SW480 (cell line): ENCODE data around the gene ZNF569.
"Not testable (repeated sequence)": the region's sequence is repeated elsewhere in the genome, so short reads cannot be mapped to it uniquely, and the experiment has no call there.

ENCODE experiments used
- DNase-seq: peaks from one replicate; pipeline ENCODE4 v3.0.0-alpha.2; 2016; ENCODE audit warnings: low spot score

Gene ZNF569

GRCh38 chr19:37466798-37467607 lies at the start of gene ZNF569:
TSS of gene ZNF569 (minus strand) at chr19:37467444. CDS start at chr19:37444921, 22,523 bp downstream.
- DNase-seq = peak; percentile 88

DNA sequence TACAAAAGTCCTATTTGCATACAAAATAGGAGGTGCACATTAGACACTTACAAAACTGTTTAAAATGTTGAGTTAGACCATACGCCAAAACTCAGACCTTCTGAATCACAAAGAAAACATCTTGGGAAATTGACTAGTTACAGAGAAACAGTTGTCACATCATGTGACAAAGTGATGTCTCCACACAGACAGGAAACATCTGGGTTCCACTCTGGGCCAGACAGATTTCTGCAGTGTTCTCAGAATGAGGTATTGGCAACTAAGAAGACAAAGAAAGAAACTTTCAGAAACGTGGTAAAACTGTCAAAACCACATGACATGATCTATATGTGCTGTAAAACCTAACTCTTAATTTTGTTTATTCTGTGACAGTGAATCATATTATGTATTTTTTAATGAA lies 46.2 kb upstream of the ZNF569 start:
- DNase-seq = no peak

DNA sequence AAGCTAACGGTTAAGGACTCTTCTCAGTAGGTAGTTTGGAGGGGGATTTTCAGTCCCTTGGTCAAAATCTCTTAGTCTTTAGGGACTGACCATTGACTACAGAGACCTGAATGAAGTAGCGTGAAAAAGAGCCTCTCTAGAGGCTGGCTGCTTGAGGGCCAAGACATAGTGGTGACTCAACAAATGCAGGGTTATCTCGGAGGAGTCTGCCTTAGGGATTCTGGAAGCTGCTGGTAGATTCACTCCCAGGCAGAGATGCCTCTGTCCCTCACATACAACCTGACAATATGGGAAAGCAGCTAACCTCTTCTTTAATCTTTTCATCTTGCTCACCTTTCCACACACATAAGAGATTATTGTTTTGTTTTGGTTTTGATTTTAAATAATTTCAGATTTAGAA lies 44.6 kb upstream of the ZNF569 start:
- DNase-seq = no peak

DNA sequence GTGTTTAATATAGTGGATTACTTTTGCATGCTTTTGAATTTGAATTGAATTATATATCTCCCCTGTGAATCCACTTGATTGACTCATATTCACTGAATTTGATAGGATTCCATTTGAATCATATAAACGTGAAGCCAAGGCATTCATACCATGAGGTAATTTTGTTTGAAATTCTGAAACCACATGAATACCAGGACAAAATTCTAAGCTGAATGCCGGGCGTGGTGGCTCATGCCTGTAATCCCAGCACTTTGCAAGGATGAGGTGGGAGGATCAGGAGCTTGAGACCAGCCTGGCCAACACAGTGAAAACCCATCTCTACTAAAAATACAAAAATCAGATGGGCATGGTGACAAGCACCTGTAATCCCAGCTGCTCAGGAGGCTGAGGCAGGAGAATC lies 43.9 kb upstream of the ZNF569 start:
- no peak for DNase-seq

DNA sequence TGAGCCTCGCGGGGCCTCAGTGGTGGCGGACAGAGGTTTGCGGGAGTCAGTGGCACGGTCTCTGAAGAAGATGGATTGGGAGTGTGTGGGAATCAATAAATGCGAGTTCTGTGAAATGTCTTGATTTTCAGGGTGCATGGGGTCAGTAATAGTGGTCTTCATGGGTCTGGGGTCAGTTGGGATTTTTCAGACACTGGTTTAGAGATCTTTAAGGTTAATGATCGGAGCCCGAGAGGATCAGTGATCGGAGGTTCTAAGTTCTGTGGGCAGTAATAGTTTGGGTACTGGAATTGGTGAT lies 39.9 kb upstream of the ZNF569 start:
- no peak for DNase-seq

- DNase-seq = no peak
Observed at GRCh38 chr19:37506387-37507166, 39.3 kb upstream of the ZNF569 start, which contains the start of gene ZNF793. TSS of gene ZNF793 (plus strand) at chr19:37506939. CDS start at chr19:37523440, 16,501 bp downstream.

DNA sequence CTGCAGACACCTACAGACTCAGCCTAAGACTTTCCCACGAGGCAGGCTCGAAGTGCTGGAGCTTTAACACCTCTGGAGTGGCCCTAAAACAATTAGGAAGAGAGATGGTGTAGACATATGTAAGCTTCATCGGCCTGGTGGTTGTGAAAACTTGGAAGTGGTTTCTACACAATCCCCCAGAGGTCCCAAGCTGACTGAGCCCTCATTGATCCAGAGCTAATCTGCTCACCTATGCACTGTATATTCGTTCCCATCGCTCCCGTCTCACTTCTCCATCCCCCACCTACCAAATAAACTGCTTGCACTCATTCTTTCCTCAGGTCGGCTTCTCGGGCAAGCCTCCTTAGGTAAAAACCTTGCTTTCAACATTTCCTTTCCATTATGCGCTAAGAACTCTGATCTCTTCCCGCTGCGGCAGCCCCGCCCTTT lies 38.7 kb upstream of the ZNF569 start:
- no peak for DNase-seq

- no peak for DNase-seq
Observed at GRCh38 chr19:37492213-37492612, 25.0 kb upstream of the ZNF569 start.

DNA sequence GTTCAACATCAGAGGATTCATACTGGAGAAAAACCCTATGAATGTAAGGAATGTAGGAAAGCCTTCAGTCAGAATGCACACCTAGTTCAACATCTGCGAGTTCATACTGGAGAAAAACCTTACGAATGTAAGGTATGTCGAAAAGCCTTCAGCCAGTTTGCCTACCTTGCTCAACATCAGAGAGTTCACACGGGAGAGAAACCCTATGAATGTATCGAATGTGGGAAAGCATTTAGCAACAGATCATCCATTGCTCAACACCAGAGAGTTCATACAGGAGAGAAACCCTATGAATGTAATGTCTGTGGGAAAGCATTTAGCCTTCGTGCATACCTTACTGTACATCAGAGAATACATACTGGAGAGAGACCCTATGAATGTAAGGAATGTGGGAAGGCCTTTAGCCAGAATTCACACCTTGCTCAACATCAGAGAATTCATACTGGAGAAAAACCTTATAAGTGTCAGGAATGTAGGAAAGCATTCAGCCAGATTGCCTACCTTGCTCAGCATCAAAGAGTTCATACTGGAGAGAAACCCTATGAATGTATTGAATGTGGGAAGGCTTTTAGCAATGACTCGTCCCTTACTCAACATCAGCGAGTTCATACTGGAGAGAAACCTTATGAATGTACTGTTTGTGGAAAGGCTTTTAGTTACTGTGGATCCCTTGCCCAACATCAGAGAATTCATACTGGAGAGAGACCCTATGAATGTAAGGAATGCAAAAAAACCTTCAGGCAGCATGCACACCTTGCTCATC lies 17.3 kb upstream of the ZNF569 start:
- no peak for DNase-seq

GRCh38 chr19:37472165-37472564 lies 4.9 kb upstream of the ZNF569 start:
- DNase-seq = no peak

DNA sequence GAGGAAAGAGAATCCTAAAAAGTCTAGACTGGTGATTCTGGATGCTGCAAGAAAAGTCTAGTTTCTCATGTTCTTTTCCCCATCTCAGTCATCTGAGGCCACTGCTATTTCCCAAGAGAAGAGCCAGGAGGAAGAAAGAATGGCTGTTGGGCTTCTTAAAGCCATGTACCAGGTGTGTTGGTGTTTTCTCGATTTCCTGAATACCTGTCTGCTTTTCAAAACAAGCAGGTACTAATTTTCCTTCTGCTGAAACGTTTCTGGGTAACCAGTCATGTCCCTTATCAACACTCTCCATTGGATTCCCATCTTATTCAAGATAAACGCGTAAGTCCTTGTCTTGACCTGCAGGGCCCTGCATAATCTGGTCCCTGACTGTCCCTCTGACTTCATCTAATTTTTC lies 3.0 kb upstream of the ZNF569 start:
- DNase-seq = no peak

GRCh38 chr19:37468961-37469777 lies 1.9 kb upstream of the ZNF569 start, which contains the start of gene ZNF570:
TSS of gene ZNF570 (plus strand) at chr19:37469356. CDS start at chr19:37470355, 999 bp downstream.
- peak; percentile 67 for DNase-seq

DNA sequence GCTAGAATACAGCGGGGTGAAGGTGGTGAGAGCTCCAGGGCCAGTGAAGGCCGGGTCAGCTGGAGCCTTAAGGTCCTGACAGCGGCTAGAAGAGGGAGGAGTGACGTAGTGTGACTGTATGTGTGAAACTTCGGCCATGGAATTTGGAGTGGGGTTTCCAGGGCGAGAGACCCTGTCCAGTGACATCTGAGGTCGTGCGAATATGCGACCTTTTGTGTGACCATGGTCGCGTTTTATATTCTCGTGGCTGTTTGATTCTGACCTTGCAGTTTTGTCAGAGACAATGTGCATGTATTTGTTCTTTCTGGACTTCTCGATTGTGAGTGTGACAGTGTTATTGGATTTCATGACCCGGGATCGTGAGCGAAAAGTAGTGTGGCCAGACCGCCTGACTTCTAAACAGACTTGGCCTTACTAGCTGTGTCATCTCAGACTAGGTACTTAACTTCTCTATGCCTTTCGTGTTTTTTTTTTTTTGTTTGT lies 405 bp upstream of the ZNF569 start:
- no peak for DNase-seq

DNA sequence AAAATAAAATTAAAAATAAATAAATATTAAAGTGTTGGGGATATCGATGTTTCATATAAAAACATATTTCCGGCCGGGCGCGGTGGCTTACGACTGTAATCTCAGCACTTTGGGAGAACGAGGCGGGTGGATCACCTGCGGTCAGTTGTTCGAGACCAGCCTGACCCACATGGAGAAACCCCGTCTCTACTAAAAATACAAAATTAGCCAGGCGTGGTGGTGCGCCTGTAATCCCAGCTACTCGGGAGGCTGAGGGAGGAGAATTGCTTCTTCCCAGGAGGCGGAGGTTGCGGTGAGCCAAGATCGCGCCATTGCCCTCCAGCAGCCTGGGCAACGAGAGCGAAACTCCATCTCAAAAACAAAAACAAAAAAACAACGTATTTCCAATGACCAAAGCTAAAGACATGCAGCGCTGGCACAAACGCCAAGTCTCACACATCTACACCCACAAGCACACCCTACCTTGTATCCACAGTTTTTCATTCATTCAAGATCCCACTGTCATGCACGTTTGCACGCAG lies 907 bp downstream of the ZNF569 start:
- DNase-seq = no peak

DNA sequence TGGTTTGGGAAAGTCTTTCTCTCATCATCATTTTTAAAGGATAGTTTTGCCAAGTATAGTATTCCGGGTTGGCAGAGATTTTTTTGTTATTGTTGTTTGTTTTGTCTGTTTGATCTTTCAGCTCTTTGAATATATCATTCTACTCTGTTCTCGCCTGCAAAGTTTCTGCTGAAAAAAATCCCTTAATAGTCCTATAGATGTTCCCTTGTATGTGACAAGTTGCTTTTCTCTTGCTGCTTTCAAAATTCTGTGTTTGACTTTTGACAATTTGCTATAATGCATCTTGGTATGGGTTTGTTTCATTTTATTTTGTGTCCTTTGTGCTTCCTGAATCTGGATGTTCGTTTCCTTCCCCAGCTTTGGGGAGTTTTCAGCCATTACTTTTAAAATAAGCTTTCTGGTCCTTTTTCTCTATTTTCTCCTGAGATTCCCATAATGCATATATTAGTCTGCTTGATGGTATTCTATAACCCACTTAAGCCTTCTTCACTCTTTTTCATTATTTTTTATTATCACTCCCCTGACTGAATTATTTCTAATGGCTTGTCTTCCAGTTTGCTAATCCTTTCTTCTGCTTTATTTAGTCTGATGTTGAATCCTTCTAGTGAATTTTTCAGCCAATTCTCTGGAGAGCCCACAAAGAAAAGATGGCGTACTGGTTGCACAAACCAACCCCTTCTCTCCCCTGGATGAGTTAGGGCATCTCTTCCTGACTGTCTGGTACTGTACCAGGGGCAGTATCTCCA lies 14.6 kb downstream of the ZNF569 start:
- DNase-seq = no peak

GRCh38 chr19:37413313-37414084 lies 53.7 kb downstream of the ZNF569 start:
- no peak for DNase-seq

DNA sequence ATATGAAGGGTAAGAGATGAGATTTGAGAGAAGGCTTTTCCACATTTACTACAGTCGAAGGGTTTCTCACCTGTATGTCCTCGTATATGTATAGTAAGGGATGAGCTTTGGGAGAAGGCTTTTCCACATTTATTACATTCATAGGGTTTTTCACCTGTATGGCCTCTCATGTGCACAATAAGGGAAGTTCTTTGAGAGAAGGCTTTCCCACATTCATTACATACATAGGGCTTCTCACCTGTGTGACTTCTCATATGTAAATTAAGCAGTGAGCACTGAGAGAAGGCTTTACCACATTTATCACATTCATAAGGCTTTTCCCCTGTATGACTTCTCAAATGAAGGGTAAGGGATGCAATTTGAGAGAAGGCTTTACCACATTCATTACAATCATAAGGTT lies 54.5 kb downstream of the ZNF569 start:
- DNase-seq = no peak

DNA sequence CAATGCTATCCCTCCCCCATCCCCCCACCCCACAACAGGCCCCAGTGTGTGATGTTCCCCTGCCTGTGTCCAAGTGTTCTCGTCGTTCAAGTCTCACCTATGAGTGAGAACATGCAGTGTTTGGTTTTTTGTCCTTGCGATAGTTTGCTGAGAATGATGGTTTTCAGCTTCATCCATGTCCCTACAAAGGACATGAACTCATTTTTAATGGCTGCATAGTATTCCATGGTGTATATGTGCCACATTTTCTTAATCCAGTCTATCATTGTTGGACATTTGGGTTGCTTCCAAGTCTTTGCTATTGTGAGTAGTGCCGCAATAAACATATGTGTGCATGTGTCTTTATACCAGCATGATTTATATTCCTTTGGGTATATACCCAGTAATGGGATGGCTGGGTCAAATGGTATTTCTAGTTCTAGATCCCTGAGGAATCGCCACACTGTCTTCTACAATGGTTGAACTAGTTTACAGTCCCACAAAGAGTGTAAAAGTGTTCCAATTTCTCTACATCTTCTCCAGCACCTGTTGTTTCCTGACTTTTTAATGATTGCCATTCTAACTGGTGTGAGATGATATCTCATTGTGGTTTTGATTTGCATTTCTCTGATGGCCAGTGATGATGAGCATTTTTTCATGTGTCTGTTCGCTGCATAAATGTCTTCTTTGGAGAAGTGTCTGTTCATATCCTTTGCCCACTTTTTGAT lies 61.0 kb downstream of the ZNF569 start:
- DNase-seq = not testable (repeated sequence)

DNA sequence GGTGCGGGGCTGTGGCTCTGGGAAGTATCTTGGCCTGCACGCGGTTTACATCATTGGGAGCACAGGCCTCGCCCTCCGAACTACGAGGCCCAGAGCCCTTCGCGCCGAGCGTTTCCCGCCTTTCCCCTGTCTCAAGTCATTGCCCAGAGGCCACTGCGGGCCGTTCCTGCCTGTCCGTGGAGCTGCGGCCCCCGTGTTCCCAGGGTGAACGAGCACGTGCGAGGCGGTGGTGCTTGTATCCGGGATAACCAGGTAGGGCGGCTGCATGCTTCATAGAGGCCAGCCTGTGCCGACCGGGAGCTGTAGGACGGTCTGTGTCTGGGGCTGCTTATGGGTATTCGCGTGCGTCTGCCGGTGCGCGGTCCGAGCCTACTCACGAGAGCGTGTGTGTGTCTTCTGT lies 63.8 kb downstream of the ZNF569 start:
- DNase-seq = no peak
